Measurements from ENCODE around the gene EDIL3.

DNA sequence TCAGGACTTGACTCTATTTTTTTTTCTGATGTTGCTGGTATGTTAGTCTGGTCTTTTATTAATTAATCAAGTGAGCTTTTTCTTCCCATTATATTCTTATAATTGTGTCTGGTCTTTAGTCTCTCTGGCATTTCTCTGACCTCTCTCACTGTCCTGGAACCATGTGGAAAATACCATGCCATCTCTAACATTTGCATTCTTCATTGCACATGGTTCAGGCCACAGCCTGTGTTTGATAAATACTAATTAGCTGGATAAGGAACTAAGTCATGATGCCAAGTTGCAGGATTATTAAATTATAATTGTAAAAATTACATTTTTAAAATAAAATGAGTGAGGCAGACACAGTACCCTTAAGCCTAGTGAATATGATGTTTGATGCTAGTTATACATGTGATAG, 155.6 kb downstream of the EDIL3 start:
- TF ChIP-seq POLR2A (IDR thresholded peaks at IDR 0.05): no peak
- TF ChIP-seq, protein P1, sequence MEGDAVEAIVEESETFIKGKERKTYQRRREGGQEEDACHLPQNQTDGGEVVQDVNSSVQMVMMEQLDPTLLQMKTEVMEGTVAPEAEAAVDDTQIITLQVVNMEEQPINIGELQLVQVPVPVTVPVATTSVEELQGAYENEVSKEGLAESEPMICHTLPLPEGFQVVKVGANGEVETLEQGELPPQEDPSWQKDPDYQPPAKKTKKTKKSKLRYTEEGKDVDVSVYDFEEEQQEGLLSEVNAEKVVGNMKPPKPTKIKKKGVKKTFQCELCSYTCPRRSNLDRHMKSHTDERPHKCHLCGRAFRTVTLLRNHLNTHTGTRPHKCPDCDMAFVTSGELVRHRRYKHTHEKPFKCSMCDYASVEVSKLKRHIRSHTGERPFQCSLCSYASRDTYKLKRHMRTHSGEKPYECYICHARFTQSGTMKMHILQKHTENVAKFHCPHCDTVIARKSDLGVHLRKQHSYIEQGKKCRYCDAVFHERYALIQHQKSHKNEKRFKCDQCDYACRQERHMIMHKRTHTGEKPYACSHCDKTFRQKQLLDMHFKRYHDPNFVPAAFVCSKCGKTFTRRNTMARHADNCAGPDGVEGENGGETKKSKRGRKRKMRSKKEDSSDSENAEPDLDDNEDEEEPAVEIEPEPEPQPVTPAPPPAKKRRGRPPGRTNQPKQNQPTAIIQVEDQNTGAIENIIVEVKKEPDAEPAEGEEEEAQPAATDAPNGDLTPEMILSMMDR (IDR thresholded peaks at IDR 0.05): no peak

All from suprapubic skin (tissue), 3 donors.